H9 (cell line): ENCODE results near the gene HECW1. TPM values are rescaled to one million over a fixed set of nuclear protein-coding genes. Genes with fewer than 3 reads are reported as not detected.

Source experiments
- DNase-seq: peaks from one replicate; pipeline ENCODE4 v3.0.0-alpha.2; 2017
- H2AFZ ChIP-seq: one replicate; pipeline ENCODE4 v1.6.1; 2013; ENCODE audit warnings: mild to moderate bottlenecking, low read length, control low read depth, moderate library complexity
- H2AK5ac ChIP-seq: 2 replicates; pipeline ENCODE4 v1.6.1; 2013; ENCODE audit warnings: low read length, control low read depth, mixed read lengths; ENCODE audit not compliant: insufficient read length
- H2BK120ac ChIP-seq: one replicate; pipeline ENCODE4 v1.6.1; 2013; ENCODE audit warnings: low read depth, mild to moderate bottlenecking, low read length, control low read depth, inconsistent platforms; ENCODE audit not compliant: poor library complexity, severe bottlenecking
- H2BK12ac ChIP-seq: 2 replicates; pipeline ENCODE4 v1.6.1; 2013; ENCODE audit warnings: low read length, control low read depth, mixed read lengths, low read depth; ENCODE audit not compliant: insufficient read length
- H2BK15ac ChIP-seq: 2 replicates; pipeline ENCODE4 v1.6.1; 2013; ENCODE audit warnings: low read depth, low read length, control low read depth
- H2BK20ac ChIP-seq: one replicate; pipeline ENCODE4 v1.6.1; 2013; ENCODE audit warnings: low read depth, mild to moderate bottlenecking, low read length, control low read depth, inconsistent platforms; ENCODE audit not compliant: poor library complexity, severe bottlenecking
- H2BK5ac ChIP-seq: 2 replicates; pipeline ENCODE4 v1.6.1; 2013; ENCODE audit warnings: low read length, control low read depth, mixed read lengths; ENCODE audit not compliant: insufficient read length
- H3K14ac ChIP-seq: 2 replicates; pipeline ENCODE4 v1.6.1; 2013; ENCODE audit warnings: low read length, control low read depth; ENCODE audit not compliant: insufficient read depth
- H3K18ac ChIP-seq: 2 replicates; pipeline ENCODE4 v1.6.1; 2013; ENCODE audit warnings: low read depth, mild to moderate bottlenecking, mixed read lengths, low read length, control low read depth; ENCODE audit not compliant: insufficient read length
- H3K23ac ChIP-seq: 2 replicates; pipeline ENCODE4 v1.6.1; 2013; ENCODE audit warnings: low read length, control low read depth, mixed read lengths, low read depth; ENCODE audit not compliant: insufficient read length
- H3K23me2 ChIP-seq: 2 replicates; pipeline ENCODE4 v1.6.1; 2013; ENCODE audit warnings: low read depth, mild to moderate bottlenecking, mixed read lengths, low read length, control low read depth; ENCODE audit not compliant: insufficient read length, poor library complexity, severe bottlenecking
- H3K27ac ChIP-seq: 2 replicates; pipeline ENCODE4 v1.5.1; 2013; ENCODE audit warnings: low read length, control low read depth, mixed read lengths, low read depth; ENCODE audit not compliant: insufficient read length
- H3K27me3 ChIP-seq: 2 replicates; pipeline ENCODE4 v1.6.1; 2013; ENCODE audit warnings: low read length, control low read depth, inconsistent platforms; ENCODE audit not compliant: insufficient read depth
- H3K4ac ChIP-seq: 2 replicates; pipeline ENCODE4 v1.6.1; 2013; ENCODE audit warnings: low read depth, mild to moderate bottlenecking, control low read depth, inconsistent platforms, low read length, moderate library complexity
- H3K4me1 ChIP-seq: 2 replicates; pipeline ENCODE4 v1.6.1; 2013; ENCODE audit warnings: low read length, control low read depth, inconsistent platforms; ENCODE audit not compliant: insufficient read depth
- H3K4me2 ChIP-seq: 2 replicates; pipeline ENCODE4 v1.6.1; 2013; ENCODE audit warnings: low read length, control low read depth, mixed read lengths; ENCODE audit not compliant: insufficient read length, insufficient read depth
- H3K56ac ChIP-seq: 2 replicates; pipeline ENCODE4 v1.6.1; 2013; ENCODE audit warnings: low read depth, mild to moderate bottlenecking, mixed read lengths, low read length, control low read depth; ENCODE audit not compliant: insufficient read length
- H3K79me1 ChIP-seq: 2 replicates; pipeline ENCODE4 v1.6.1; 2013; ENCODE audit warnings: low read depth, mild to moderate bottlenecking, moderate library complexity, low read length, control low read depth, inconsistent platforms; ENCODE audit not compliant: insufficient read depth, poor library complexity, severe bottlenecking
- H3K79me2 ChIP-seq: 2 replicates; pipeline ENCODE4 v1.6.1; 2013; ENCODE audit warnings: low read length, control low read depth, inconsistent platforms; ENCODE audit not compliant: insufficient read depth
- H3K9ac ChIP-seq: 2 replicates; pipeline ENCODE4 v1.6.1; 2013; ENCODE audit warnings: low read length, control low read depth, mixed read lengths; ENCODE audit not compliant: insufficient read length; ENCODE audit errors: extremely low read depth
- H3K9me3 ChIP-seq: one replicate; pipeline ENCODE4 v1.6.1; 2013; ENCODE audit warnings: low read depth, low read length, inconsistent platforms; ENCODE audit not compliant: control insufficient read depth
- H3T11ph ChIP-seq: one replicate; pipeline ENCODE4 v1.6.1; 2013; ENCODE audit warnings: mild to moderate bottlenecking, low read length, control low read depth, inconsistent platforms
- H4K20me1 ChIP-seq: one replicate; pipeline ENCODE4 v1.6.1; 2013; ENCODE audit not compliant: control insufficient read depth, insufficient read length, insufficient read depth
- H4K5ac ChIP-seq: 2 replicates; pipeline ENCODE4 v1.6.1; 2013; ENCODE audit warnings: low read depth, mild to moderate bottlenecking, mixed read lengths, low read length, control low read depth; ENCODE audit not compliant: insufficient read length
- H4K8ac ChIP-seq: replicated peaks from 2 replicates; pipeline ENCODE4 v1.6.1; 2013; ENCODE audit warnings: low read length, control low read depth, mixed read lengths, low read depth; ENCODE audit not compliant: insufficient read length
- H4K91ac ChIP-seq: 2 replicates; pipeline ENCODE4 v1.6.1; 2013; ENCODE audit warnings: low read depth, mild to moderate bottlenecking, moderate library complexity, mixed read lengths, low read length, control low read depth; ENCODE audit not compliant: insufficient read length
- H3K27ac Mint-ChIP-seq, 3 experiments: 2 replicates in 2 of 3; 3 replicates in 1 of 3; pipeline ENCODE4 v1.8.0; 2020 to 2021; ENCODE audit warnings: mixed read lengths in 3 of 3, mild to moderate bottlenecking in 1 of 3, moderate library complexity in 1 of 3
- H3K27me3 Mint-ChIP-seq: 2 replicates; pipeline ENCODE4 v1.8.0; 2021; ENCODE audit warnings: low read depth, mild to moderate bottlenecking, moderate library complexity, mixed read lengths
- H3K36me3 Mint-ChIP-seq, 3 experiments: 2 replicates in 2 of 3; 3 replicates in 1 of 3; pipeline ENCODE4 v1.8.0; 2020 to 2021; ENCODE audit warnings: low read depth in 3 of 3, mixed read lengths in 3 of 3; ENCODE audit not compliant: insufficient read depth in 1 of 3
- H3K4me1 Mint-ChIP-seq, 2 experiments: 2 replicates each; pipeline ENCODE4 v1.8.0; 2020; ENCODE audit warnings: mixed read lengths in 2 of 2
- H3K4me3 Mint-ChIP-seq, 2 experiments: 2 replicates in 1 of 2; 3 replicates in 1 of 2; pipeline ENCODE4 v1.8.0; 2020 to 2021; ENCODE audit warnings: mild to moderate bottlenecking in 2 of 2, mixed read lengths in 2 of 2, moderate library complexity in 1 of 2
- H3K9me3 Mint-ChIP-seq, 2 experiments: 2 replicates in 1 of 2; 3 replicates in 1 of 2; pipeline ENCODE4 v1.8.0; 2020; ENCODE audit warnings: mild to moderate bottlenecking in 2 of 2, mixed read lengths in 2 of 2, moderate library complexity in 1 of 2
- CTCF ChIP-seq: fragments of 200-600 bp; sonication (generic); conservative IDR thresholded peaks from 3 replicates; pipeline ENCODE4 v1.8.0; 2021; ENCODE audit warnings: antibody characterized with exemption, mild to moderate bottlenecking
- WGBS: extraction: QIAGEN DNeasy Blood & Tissue Kit; methylation state at CpG from one replicate; pipeline ENCODE4 v1.1.7; 2013; ENCODE audit warnings: missing lambda C conversion rate, low lambda C conversion rate, mixed read lengths; ENCODE audit not compliant: insufficient read length; ENCODE audit errors: extremely low coverage; 5-methylcytosine and 5-hydroxymethylcytosine counted together
- total RNA-seq: library from RNA; stranded (reverse); gene quantifications from 2 replicates; pipeline ENCODE4 v1.2.1, GENCODE V29; 2021

Gene HECW1
- total RNA-seq, 1 experiment from 2014 or later, result 5.0 TPM

GRCh38 chr7:43461349-43462024, 349.0 kb downstream of the HECW1 start:
- H4K5ac ChIP-seq, result no peak overlapping the region
- no peak for DNase-seq
- no peak overlapping the region for H3K56ac ChIP-seq
- no peak overlapping the region for H2BK5ac ChIP-seq
- H3K4me2 ChIP-seq, result no peak overlapping the region
- no peak overlapping the region for H4K8ac ChIP-seq
- no peak overlapping the region for H3K14ac ChIP-seq
- H3K4me1 Mint-ChIP-seq, result peaks cover 33 to 40% of the 10 kb centered on the region in 2 experiments
- H2BK20ac ChIP-seq, result no peak overlapping the region
- H3K4me1 ChIP-seq, result peaks cover 7% of the 10 kb centered on the region; the same call in 1 of the 2 replicates
- H2BK12ac ChIP-seq, result no peak overlapping the region
- H3K9me3 Mint-ChIP-seq, result no peaks in the 10 kb centered on the region; a peak in 1 of 5 replicates
- no peaks in the 10 kb centered on the region for H3K79me2 ChIP-seq
- H3K4me3 Mint-ChIP-seq, result no peak overlapping the region
- WGBS, result no CpG with 5 or more reads among the region's 5 CpGs
- H2BK15ac ChIP-seq, result no peak overlapping the region
- no peak for TF ChIP-seq CTCF
- H3K9ac ChIP-seq, result no peak overlapping the region
- no peak overlapping the region for H3K18ac ChIP-seq
- H3K9me3 ChIP-seq, result no peaks in the 10 kb centered on the region
- no peak overlapping the region; a peak in 2 of 7 replicates for H3K27ac Mint-ChIP-seq
- no peaks in the 10 kb centered on the region for H3K79me1 ChIP-seq
- no peak overlapping the region for H2BK120ac ChIP-seq
- no peaks in the 10 kb centered on the region for H3K23me2 ChIP-seq
- H3K27ac ChIP-seq, result no peak overlapping the region
- H3T11ph ChIP-seq, result no peak overlapping the region
- H3K27me3 ChIP-seq, result no peaks in the 10 kb centered on the region
- H3K4ac ChIP-seq, result no peak overlapping the region
- no peak overlapping the region for H3K23ac ChIP-seq
- H3K36me3 Mint-ChIP-seq, result no peaks in the 10 kb centered on the region; a peak in 1 of 7 replicates
- no peak overlapping the region for H4K91ac ChIP-seq
- no peak overlapping the region for H2AK5ac ChIP-seq
- no peaks in the 10 kb centered on the region for H3K27me3 Mint-ChIP-seq
- no peak overlapping the region for H2AFZ ChIP-seq
- no peaks in the 10 kb centered on the region for H4K20me1 ChIP-seq
